CD8-positive, alpha-beta memory T cell (primary cell): ENCODE data around the gene OR51F2. TPM values are rescaled to one million over a fixed set of nuclear protein-coding genes. Genes with fewer than 3 reads are reported as not detected.
"Not testable (repeated sequence)": the region's sequence is repeated elsewhere in the genome, so short reads cannot be mapped to it uniquely, and the experiment has no call there.

Source experiments
- CTCF ChIA-PET: fragments of 350-600 bp; sonication (Branson Sonifier 250); formaldehyde crosslinking; loops from one replicate; lab custom pipeline; 2021; ENCODE audit warnings: antibody characterized with exemption; lab: Charles Lee
- POLR2A ChIA-PET: fragments of 350-600 bp; sonication (Branson Sonifier 250); formaldehyde crosslinking; loops from one replicate; lab custom pipeline; 2021; ENCODE audit warnings: antibody characterized with exemption; lab: Charles Lee
- DNase-seq, 5 donors: peaks; one replicate each; pipeline versions ENCODE4 v3.0.0 to v3.0.0-alpha.2; 2020 to 2022; ENCODE audit warnings: mixed read lengths in 1 of 5
- H3K27ac ChIP-seq: one replicate; pipeline ENCODE4 v1.7.0; 2013; ENCODE audit warnings: low read depth, mild to moderate bottlenecking, low read length, moderate library complexity
- H3K27me3 ChIP-seq: 2 replicates; pipeline ENCODE4 v1.7.0; 2013; ENCODE audit warnings: low read length, mild to moderate bottlenecking; ENCODE audit not compliant: insufficient read depth, poor library complexity, severe bottlenecking
- H3K36me3 ChIP-seq: 2 replicates; pipeline ENCODE4 v1.7.0; 2013; ENCODE audit warnings: mild to moderate bottlenecking, low read length, moderate library complexity; ENCODE audit not compliant: insufficient read depth
- H3K4me1 ChIP-seq: 2 replicates; pipeline ENCODE4 v1.7.0; 2013; ENCODE audit warnings: mild to moderate bottlenecking, low read length, moderate library complexity; ENCODE audit not compliant: insufficient read depth
- H3K4me3 ChIP-seq: 2 replicates; pipeline ENCODE4 v1.7.0; 2013; ENCODE audit warnings: mild to moderate bottlenecking, low read length
- H3K9me3 ChIP-seq: 2 replicates; pipeline ENCODE4 v1.7.0; 2013; ENCODE audit warnings: mild to moderate bottlenecking, low read length
- H3K27ac Mint-ChIP-seq, 8 donors: one replicate each; pipeline ENCODE4 v1.8.0; 2020 to 2021; ENCODE audit warnings: mixed read lengths in 8 of 8, mild to moderate bottlenecking in 6 of 8, inconsistent platforms in 3 of 8, moderate library complexity in 3 of 8
- H3K27me3 Mint-ChIP-seq, 2 donors: one replicate each; pipeline ENCODE4 v1.8.0; 2020 to 2021; ENCODE audit warnings: mixed read lengths in 2 of 2, mild to moderate bottlenecking in 1 of 2, moderate library complexity in 1 of 2
- H3K36me3 Mint-ChIP-seq, 3 donors: one replicate each; pipeline ENCODE4 v1.8.0; 2020 to 2021; ENCODE audit warnings: mixed read lengths in 3 of 3, inconsistent platforms in 1 of 3, mild to moderate bottlenecking in 1 of 3
- H3K4me1 Mint-ChIP-seq, 3 donors: one replicate each; pipeline ENCODE4 v1.8.0; 2020 to 2021; ENCODE audit warnings: mixed read lengths in 3 of 3, inconsistent platforms in 1 of 3, mild to moderate bottlenecking in 1 of 3
- H3K4me3 Mint-ChIP-seq, 7 donors: one replicate each; pipeline ENCODE4 v1.8.0; 2020 to 2021; ENCODE audit warnings: mixed read lengths in 7 of 7, mild to moderate bottlenecking in 6 of 7, moderate library complexity in 4 of 7, inconsistent platforms in 2 of 7
- H3K9me3 Mint-ChIP-seq, 5 donors: one replicate each; pipeline ENCODE4 v1.8.0; 2020 to 2022; ENCODE audit warnings: mixed read lengths in 5 of 5, mild to moderate bottlenecking in 3 of 5, moderate library complexity in 2 of 5, inconsistent platforms in 1 of 5
- polyA plus RNA-seq: library from polyadenylated mRNA; unstranded; fragments of 300-500 nt; fragmentation: Illumina TruSeq; gene quantifications from one replicate; pipeline ENCODE4 v1.2.3, GENCODE V29; 2021
- total RNA-seq, 2 experiments: library from RNA; stranded (reverse); gene quantifications; one replicate each; pipeline ENCODE4 v1.2.3, GENCODE V29; 2021

The OR51F2 gene
- total RNA-seq: not detected
- polyA plus RNA-seq: not detected

- no peak within 1 kb of the TSS for H3K4me3 ChIP-seq
- no peak within 1 kb of the TSS for H3K27ac ChIP-seq
- ChIA-PET POLR2A (no interaction called here), CTCF (no interaction called here)
- H3K4me3 Mint-ChIP-seq: no peak within 1 kb of the TSS
- H3K4me1 Mint-ChIP-seq: no peaks in the 10 kb centered on the region
- peaks cover 5 to 13% of the 10 kb centered on the region in 2 donors for H3K27me3 Mint-ChIP-seq
- H3K36me3 Mint-ChIP-seq: no peaks in the 10 kb centered on the region
- no peaks in the 10 kb centered on the region for H3K36me3 ChIP-seq
- no peaks in the 10 kb centered on the region for H3K27me3 ChIP-seq
- H3K9me3 Mint-ChIP-seq: peaks cover 0 to 3% (median 0%) of the 10 kb centered on the region in 5 donors
- no peaks in the 10 kb centered on the region for H3K4me1 ChIP-seq
- no peak for DNase-seq
- no peak within 1 kb of the TSS for H3K27ac Mint-ChIP-seq
- H3K9me3 ChIP-seq: no peaks in the 10 kb centered on the region
Observed at GRCh38 chr11:4821021-4821420, at the start of gene OR51F2. TSS of gene OR51F2 (plus strand) at chr11:4821321. CDS start at chr11:4821422, 101 bp downstream.

GRCh38 chr11:4782454-4782853 lies 38.7 kb upstream of the OR51F2 start:
- Histone ChIP-seq H3K27me3 (no peaks in the 10 kb centered on the region), H3K27ac (no peak overlapping the region), H3K4me1 (no peaks in the 10 kb centered on the region), H3K9me3 (no peaks in the 10 kb centered on the region), H3K36me3 (no peaks in the 10 kb centered on the region), H3K4me3 (no peak overlapping the region)
- POLR2A ChIA-PET: no interaction called here
- CTCF ChIA-PET: no interaction called here
- no peak for DNase-seq
- H3K27ac Mint-ChIP-seq: no peak overlapping the region
- H3K9me3 Mint-ChIP-seq: no peaks in the 10 kb centered on the region
- no peaks in the 10 kb centered on the region for H3K4me1 Mint-ChIP-seq
- H3K36me3 Mint-ChIP-seq: no peaks in the 10 kb centered on the region
- H3K27me3 Mint-ChIP-seq: peaks cover 5 to 25% of the 10 kb centered on the region in 2 donors
- H3K4me3 Mint-ChIP-seq: no peak overlapping the region

GRCh38 chr11:4797206-4797605 lies 23.9 kb upstream of the OR51F2 start:
- CTCF ChIA-PET: no interaction called here
- no peaks in the 10 kb centered on the region for H3K27me3 ChIP-seq
- H3K4me3 ChIP-seq: no peak overlapping the region
- no peak overlapping the region for H3K27ac ChIP-seq
- POLR2A ChIA-PET: no interaction called here
- Mint-ChIP-seq H3K36me3 (no peaks in the 10 kb centered on the region), H3K27me3 (peaks cover 7 to 8% of the 10 kb centered on the region in 2 donors), H3K4me3 (no peak overlapping the region), H3K4me1 (no peaks in the 10 kb centered on the region), H3K27ac (no peak overlapping the region), H3K9me3 (no peaks in the 10 kb centered on the region)
- H3K36me3 ChIP-seq: no peaks in the 10 kb centered on the region
- no peaks in the 10 kb centered on the region for H3K9me3 ChIP-seq
- no peaks in the 10 kb centered on the region for H3K4me1 ChIP-seq
- no peak for DNase-seq

- H3K27ac Mint-ChIP-seq: no peak overlapping the region
- ChIA-PET POLR2A (no interaction called here), CTCF (no interaction called here)
- DNase-seq: no peak
- H3K27me3 ChIP-seq: no peaks in the 10 kb centered on the region
- H3K4me1 Mint-ChIP-seq: no peaks in the 10 kb centered on the region
- H3K4me3 Mint-ChIP-seq: no peak overlapping the region
- H3K36me3 Mint-ChIP-seq: no peaks in the 10 kb centered on the region
- no peak overlapping the region for H3K4me3 ChIP-seq
- H3K27ac ChIP-seq: no peak overlapping the region
- H3K9me3 Mint-ChIP-seq: no peaks in the 10 kb centered on the region
- no peaks in the 10 kb centered on the region for H3K9me3 ChIP-seq
- peaks cover 4 to 6% of the 10 kb centered on the region in 2 donors for H3K27me3 Mint-ChIP-seq
- H3K36me3 ChIP-seq: no peaks in the 10 kb centered on the region
- H3K4me1 ChIP-seq: no peaks in the 10 kb centered on the region
Observed at GRCh38 chr11:4798427-4799183, 22.5 kb upstream of the OR51F2 start.

- H3K4me1 Mint-ChIP-seq, H3K4me1 ChIP-seq, H3K27ac Mint-ChIP-seq, CTCF ChIA-PET, DNase-seq, POLR2A ChIA-PET, H3K27ac ChIP-seq, H3K9me3 ChIP-seq, H3K9me3 Mint-ChIP-seq, H3K4me3 ChIP-seq, H3K36me3 Mint-ChIP-seq, H3K36me3 ChIP-seq, H3K27me3 ChIP-seq, H3K4me3 Mint-ChIP-seq, H3K27me3 Mint-ChIP-seq: not testable (repeated sequence)
Observed at GRCh38 chr11:4801316-4801715, 19.8 kb upstream of the OR51F2 start.

GRCh38 chr11:4804280-4804679 lies 16.8 kb upstream of the OR51F2 start, which contains the start of gene OR52R1:
TSS of gene OR52R1 (minus strand) at chr11:4804380. CDS start at chr11:4804380, 0 bp downstream.
- Histone ChIP-seq H3K36me3 (no peaks in the 10 kb centered on the region), H3K4me1 (no peaks in the 10 kb centered on the region), H3K27ac (no peak within 1 kb of the TSS), H3K4me3 (no peak within 1 kb of the TSS), H3K9me3 (no peaks in the 10 kb centered on the region), H3K27me3 (no peaks in the 10 kb centered on the region)
- no peak within 1 kb of the TSS for H3K4me3 Mint-ChIP-seq
- CTCF ChIA-PET: no interaction called here
- DNase-seq: no peak
- no peak within 1 kb of the TSS for H3K27ac Mint-ChIP-seq
- no peaks in the 10 kb centered on the region for H3K4me1 Mint-ChIP-seq
- no peaks in the 10 kb centered on the region for H3K36me3 Mint-ChIP-seq
- peaks cover 0 to 6% (median 0%) of the 10 kb centered on the region in 5 donors for H3K9me3 Mint-ChIP-seq
- peaks cover 1 to 4% of the 10 kb centered on the region in 2 donors for H3K27me3 Mint-ChIP-seq
- POLR2A ChIA-PET: no interaction called here

GRCh38 chr11:4808476-4808875 lies 12.6 kb upstream of the OR51F2 start:
- no peaks in the 10 kb centered on the region for H3K36me3 ChIP-seq
- no peaks in the 10 kb centered on the region for H3K4me1 Mint-ChIP-seq
- H3K27ac ChIP-seq: no peak overlapping the region
- H3K4me3 Mint-ChIP-seq: no peak overlapping the region
- H3K4me3 ChIP-seq: no peak overlapping the region
- H3K4me1 ChIP-seq: no peaks in the 10 kb centered on the region
- no peak for DNase-seq
- ChIA-PET POLR2A (no interaction called here), CTCF (no interaction called here)
- H3K27ac Mint-ChIP-seq: no peak overlapping the region
- peaks cover 0 to 6% (median 0%) of the 10 kb centered on the region in 5 donors for H3K9me3 Mint-ChIP-seq
- H3K27me3 ChIP-seq: no peaks in the 10 kb centered on the region
- no peaks in the 10 kb centered on the region for H3K27me3 Mint-ChIP-seq
- no peaks in the 10 kb centered on the region for H3K36me3 Mint-ChIP-seq
- no peaks in the 10 kb centered on the region for H3K9me3 ChIP-seq

GRCh38 chr11:4809246-4809645 lies 11.9 kb upstream of the OR51F2 start:
- no peak for DNase-seq
- H3K27ac Mint-ChIP-seq: no peak overlapping the region
- H3K4me3 Mint-ChIP-seq: no peak overlapping the region
- peaks cover 0 to 4% (median 0%) of the 10 kb centered on the region in 5 donors for H3K9me3 Mint-ChIP-seq
- Histone ChIP-seq H3K27me3 (no peaks in the 10 kb centered on the region), H3K36me3 (no peaks in the 10 kb centered on the region), H3K9me3 (no peaks in the 10 kb centered on the region), H3K27ac (no peak overlapping the region), H3K4me1 (no peaks in the 10 kb centered on the region), H3K4me3 (no peak overlapping the region)
- ChIA-PET CTCF (no interaction called here), POLR2A (no interaction called here)
- H3K27me3 Mint-ChIP-seq: no peaks in the 10 kb centered on the region
- no peaks in the 10 kb centered on the region for H3K4me1 Mint-ChIP-seq
- H3K36me3 Mint-ChIP-seq: no peaks in the 10 kb centered on the region
